IPS-18c (cell line): ENCODE measurements around the gene PCDHGA1.
A peak's percentile ranks its signal among the peaks of the same experiment; 100 is the strongest.
"Not testable (repeated sequence)": the region's sequence is repeated elsewhere in the genome, so short reads cannot be mapped to it uniquely, and the experiment has no call there.

Experiments used
- H3K4me3 ChIP-seq: 2 replicates; pipeline ENCODE4 v1.7.0; 2013; ENCODE audit warnings: low read depth, mild to moderate bottlenecking, low read length, moderate library complexity; ENCODE audit not compliant: insufficient read depth
- H3K9me3 ChIP-seq: one replicate; pipeline ENCODE4 v1.6.1; 2013; ENCODE audit warnings: mild to moderate bottlenecking, low read length, moderate library complexity; ENCODE audit not compliant: control insufficient read depth, insufficient read depth

Gene PCDHGA1

GRCh38 chr5:141369994-141370848 is 39.9 kb downstream of the PCDHGA1 start, which contains the start of gene PCDHGB3:
Gene PCDHGB3 (plus strand): TSS chr5:141370242. CDS start chr5:141370395, 153 bp downstream.
- Histone ChIP-seq H3K9me3 (peaks cover 16% of the 10 kb centered on the region), H3K4me3 (no peak within 1 kb of the TSS)

DNA sequence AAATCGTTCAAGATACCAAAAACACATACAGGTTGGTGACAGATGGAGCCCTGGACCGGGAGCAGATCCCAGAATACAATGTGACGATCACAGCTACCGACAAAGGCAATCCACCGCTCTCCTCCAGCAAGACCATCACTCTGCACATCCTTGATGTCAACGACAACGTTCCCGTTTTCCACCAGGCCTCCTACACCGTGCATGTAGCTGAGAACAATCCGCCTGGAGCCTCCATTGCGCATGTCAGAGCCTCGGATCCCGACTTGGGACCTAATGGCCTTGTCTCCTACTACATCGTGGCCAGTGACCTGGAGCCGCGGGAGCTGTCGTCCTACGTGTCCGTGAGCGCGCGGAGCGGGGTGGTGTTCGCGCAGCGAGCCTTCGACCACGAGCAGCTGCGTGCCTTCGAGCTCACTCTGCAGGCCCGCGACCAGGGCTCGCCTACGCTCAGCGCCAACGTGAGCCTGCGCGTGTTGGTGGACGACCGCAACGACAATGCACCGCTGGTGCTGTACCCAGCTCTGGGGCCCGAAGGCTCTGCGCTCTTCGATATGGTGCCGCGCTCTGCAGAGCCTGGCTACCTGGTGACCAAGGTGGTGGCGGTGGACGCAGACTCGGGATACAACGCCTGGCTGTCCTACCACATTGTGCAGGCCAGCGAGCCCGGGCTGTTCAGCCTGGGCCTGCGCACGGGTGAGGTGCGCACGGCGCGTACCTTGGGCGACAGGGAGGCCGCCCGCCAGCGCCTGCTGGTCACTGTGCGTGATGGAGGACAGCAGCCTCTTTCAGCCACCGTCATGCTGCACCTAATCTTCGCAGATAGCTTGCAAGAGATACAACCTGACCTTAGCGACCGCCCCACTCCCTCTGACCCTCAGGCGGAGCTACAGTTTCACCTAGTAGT is 41.5 kb downstream of the PCDHGA1 start:
- H3K9me3 ChIP-seq = peaks cover 17% of the 10 kb centered on the region

DNA sequence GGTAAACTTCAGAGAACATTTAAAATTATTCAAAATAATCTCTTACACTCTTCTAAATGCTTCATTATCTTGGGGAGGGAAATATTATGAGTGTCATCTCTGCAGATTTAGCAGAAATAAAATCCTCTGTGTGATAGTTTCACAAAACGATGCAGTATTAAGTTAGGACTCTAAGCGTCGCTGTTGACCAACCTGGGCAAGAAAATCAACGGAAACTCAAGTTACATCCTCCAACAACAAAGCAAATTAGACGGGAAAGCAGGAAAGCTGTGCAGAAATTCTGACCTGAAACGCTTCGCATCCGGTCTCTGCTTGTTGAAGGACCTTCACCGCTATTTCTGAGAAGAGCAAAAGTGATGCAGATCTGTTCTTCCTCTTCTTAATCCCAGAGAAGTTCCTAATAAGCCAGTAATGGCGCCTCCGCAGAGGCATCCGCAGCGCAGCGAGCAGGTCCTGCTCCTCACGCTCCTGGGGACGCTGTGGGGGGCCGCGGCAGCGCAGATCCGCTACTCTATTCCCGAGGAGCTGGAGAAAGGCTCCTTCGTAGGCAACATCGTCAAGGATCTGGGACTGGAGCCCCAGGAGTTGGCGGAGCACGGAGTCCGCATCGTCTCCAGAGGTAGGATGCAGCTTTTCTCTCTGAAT is 43.5 kb downstream of the PCDHGA1 start, which contains the start of gene PCDHGA6:
Gene PCDHGA6 (plus strand): TSS at position 219 of the 645 bp plus-strand sequence. CDS start 193 bp downstream, at position 412.
- no peak within 1 kb of the TSS; the same call in 1 of the 2 replicates for H3K4me3 ChIP-seq
- peaks cover 17% of the 10 kb centered on the region for H3K9me3 ChIP-seq

More for the DNA sequence above, 41.5 kb downstream of the PCDHGA1 start:
- no peak overlapping the region for H3K4me3 ChIP-seq

GRCh38 chr5:141374627-141375026 is 44.3 kb downstream of the PCDHGA1 start:
- Histone ChIP-seq H3K4me3 (no peak overlapping the region; the same call in 1 of the 2 replicates), H3K9me3 (peaks cover 17% of the 10 kb centered on the region)

GRCh38 chr5:141375444-141376155 is 45.3 kb downstream of the PCDHGA1 start:
- not testable (repeated sequence) for H3K4me3 ChIP-seq
- H3K9me3 ChIP-seq = peaks cover 20% of the 10 kb centered on the region

- H3K4me3 ChIP-seq = no peak within 1 kb of the TSS; the same call in 1 of the 2 replicates
- peaks cover 10% of the 10 kb centered on the region for H3K9me3 ChIP-seq
These were observed 52.4 kb downstream of the PCDHGA1 start, which contains the start of gene PCDHGA7 for GRCh38 chr5:141382469-141383294. Gene PCDHGA7 (plus strand): TSS chr5:141382742. CDS start chr5:141382900, 158 bp downstream.

DNA sequence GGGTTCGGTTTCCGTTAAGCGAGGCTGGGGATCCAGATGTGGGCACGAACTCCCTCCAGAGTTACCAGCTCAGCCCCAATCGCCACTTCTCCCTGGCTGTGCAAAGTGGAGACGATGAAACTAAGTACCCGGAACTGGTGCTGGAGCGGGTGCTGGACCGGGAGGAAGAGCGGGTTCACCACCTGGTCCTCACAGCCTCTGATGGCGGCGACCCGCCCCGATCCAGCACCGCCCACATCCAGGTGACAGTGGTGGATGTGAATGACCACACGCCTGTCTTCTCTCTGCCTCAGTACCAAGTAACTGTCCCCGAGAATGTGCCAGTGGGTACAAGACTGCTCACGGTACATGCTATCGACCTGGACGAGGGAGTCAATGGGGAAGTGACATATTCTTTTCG is 53.0 kb downstream of the PCDHGA1 start:
- peaks cover 13% of the 10 kb centered on the region for H3K9me3 ChIP-seq
- H3K4me3 ChIP-seq = no peak overlapping the region

- Histone ChIP-seq H3K9me3 (peaks cover 22% of the 10 kb centered on the region), H3K4me3 (no peak overlapping the region)
These were observed 54.4 kb downstream of the PCDHGA1 start for GRCh38 chr5:141384471-141385267.

DNA sequence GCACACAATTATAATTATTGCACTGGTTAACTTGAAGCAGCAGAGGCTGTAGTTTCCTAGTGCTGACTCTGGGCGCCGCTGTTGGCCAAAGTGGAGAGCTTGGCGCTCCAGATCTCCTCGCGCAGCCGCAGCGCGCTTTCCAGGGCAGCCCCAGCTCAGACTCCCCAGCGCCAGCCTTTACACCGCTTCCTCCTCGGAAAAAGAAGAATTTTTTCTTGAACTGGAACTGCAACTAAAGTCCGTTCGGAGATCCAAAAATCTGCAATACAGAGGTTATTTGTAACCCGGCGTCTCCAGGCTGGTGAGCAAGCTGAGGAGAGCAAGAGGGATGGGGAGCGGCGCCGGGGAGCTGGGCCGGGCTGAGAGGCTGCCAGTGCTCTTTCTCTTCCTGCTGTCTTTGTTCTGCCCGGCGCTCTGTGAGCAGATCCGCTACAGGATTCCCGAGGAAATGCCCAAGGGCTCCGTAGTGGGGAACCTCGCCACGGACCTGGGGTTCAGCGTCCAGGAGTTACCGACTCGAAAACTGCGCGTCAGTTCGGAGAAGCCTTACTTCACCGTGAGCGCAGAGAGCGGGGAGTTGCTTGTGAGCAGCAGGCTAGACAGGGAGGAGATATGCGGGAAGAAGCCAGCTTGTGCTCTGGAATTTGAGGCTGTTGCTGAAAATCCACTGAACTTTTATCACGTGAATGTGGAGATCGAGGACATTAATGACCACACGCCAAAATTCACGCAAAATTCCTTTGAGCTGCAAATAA is 57.4 kb downstream of the PCDHGA1 start, which contains the start of gene PCDHGB4:
Gene PCDHGB4 (plus strand): TSS at position 142 of the 755 bp plus-strand sequence. CDS start 187 bp downstream, at position 329.
- H3K9me3 ChIP-seq = peaks cover 19% of the 10 kb centered on the region
- not testable (repeated sequence) for H3K4me3 ChIP-seq

DNA sequence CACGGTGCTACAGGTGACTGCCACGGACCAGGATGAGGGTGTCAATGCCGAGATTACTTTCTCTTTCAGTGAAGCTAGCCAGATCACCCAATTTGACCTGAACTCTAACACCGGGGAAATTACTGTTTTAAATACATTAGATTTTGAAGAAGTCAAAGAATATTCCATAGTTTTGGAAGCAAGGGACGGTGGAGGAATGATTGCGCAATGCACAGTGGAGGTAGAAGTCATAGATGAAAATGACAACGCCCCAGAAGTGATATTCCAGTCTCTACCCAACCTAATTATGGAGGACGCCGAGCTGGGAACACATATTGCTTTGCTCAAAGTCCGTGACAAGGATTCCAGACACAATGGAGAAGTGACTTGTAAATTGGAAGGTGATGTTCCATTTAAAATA is 58.3 kb downstream of the PCDHGA1 start:
- Histone ChIP-seq H3K4me3 (peak overlapping the region; percentile 20; the same call in 1 of the 2 replicates), H3K9me3 (peaks cover 24% of the 10 kb centered on the region)

- Histone ChIP-seq H3K9me3 (peaks cover 22% of the 10 kb centered on the region), H3K4me3 (peak overlapping the region; percentile 20; the same call in 1 of the 2 replicates)
These were observed 59.1 kb downstream of the PCDHGA1 start for GRCh38 chr5:141389153-141390042.

DNA sequence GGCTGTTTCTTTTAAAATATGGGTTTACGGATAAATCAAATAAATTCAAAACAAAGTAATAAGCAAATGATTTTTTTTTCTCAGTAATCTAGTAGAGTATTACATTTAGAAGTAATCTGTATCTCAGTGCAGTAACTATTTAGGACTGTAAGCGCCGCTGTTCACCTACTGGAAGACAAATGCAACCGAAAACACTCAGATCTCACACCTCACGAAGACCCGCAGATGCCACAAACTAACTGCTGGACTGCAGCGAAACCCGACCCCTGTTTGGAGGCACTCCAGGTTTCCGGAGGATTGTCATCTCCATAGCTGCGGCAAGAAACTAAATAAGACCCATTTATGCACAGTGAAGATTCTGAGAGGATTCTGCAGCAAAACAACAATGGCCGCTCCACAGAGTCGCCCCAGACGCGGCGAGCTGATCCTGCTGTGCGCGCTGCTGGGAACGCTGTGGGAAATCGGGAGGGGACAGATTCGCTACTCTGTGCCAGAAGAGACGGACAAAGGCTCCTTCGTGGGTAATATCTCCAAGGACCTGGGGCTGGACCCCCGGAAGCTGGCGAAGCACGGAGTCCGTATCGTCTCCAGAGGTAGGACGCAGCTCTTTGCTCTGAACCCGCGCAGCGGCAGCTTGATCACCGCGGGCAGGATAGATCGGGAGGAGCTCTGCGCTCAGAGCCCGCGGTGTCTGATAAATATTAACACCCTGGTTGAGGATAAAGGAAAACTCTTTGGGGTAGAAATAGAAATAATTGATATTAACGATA is 62.3 kb downstream of the PCDHGA1 start, which contains the start of gene PCDHGA8:
Gene PCDHGA8 (plus strand): TSS at position 205 of the 770 bp plus-strand sequence. CDS start 181 bp downstream, at position 386.
- Histone ChIP-seq H3K4me3 (no peak within 1 kb of the TSS; the same call in 1 of the 2 replicates), H3K9me3 (peaks cover 22% of the 10 kb centered on the region)
